Activated T-cell treated with anti-CD3 and anti-CD28 coated beads, Interleukin-2, amount 50 U/mL, for 4 hours (primary cell): Measurements from ENCODE around the gene TRIM52. TPM values are rescaled to one million over a fixed set of nuclear protein-coding genes. Genes with fewer than 3 reads are reported as not detected.
"Not testable (repeated sequence)": the region's sequence is repeated elsewhere in the genome, so short reads cannot be mapped to it uniquely, and the experiment has no call there.

ENCODE experiments used
- ATAC-seq, 2 donors: fragments of 200-7000 bp; cut with Tn5 transposase; one replicate each; pipeline ENCODE4 v1.10.0; 2021
- DNase-seq: peaks from one replicate; pipeline ENCODE4 v3.0.0-alpha.2; 2020
- H3K27me3 Mint-ChIP-seq: one replicate; pipeline ENCODE4 v1.8.0; 2021; ENCODE audit warnings: low read depth, mixed read lengths
- H3K36me3 Mint-ChIP-seq: one replicate; pipeline ENCODE4 v1.8.0; 2022; ENCODE audit warnings: mixed read lengths; ENCODE audit not compliant: insufficient read depth
- H3K4me1 Mint-ChIP-seq: one replicate; pipeline ENCODE4 v1.8.0; 2021; ENCODE audit warnings: low read depth, mixed read lengths
- H3K4me3 Mint-ChIP-seq: one replicate; pipeline ENCODE4 v1.8.0; 2021; ENCODE audit warnings: mild to moderate bottlenecking, moderate library complexity, mixed read lengths
- H3K9me3 Mint-ChIP-seq: one replicate; pipeline ENCODE4 v1.8.0; 2021; ENCODE audit warnings: mixed read lengths
- total RNA-seq, 3 donors: library from RNA; stranded (reverse); gene quantifications; one replicate each; pipeline ENCODE4 v1.2.1, GENCODE V29; 2021

TRIM52 gene
- total RNA-seq, 3 donors from 2014 or later: 11.4 to 12.5 (median 12.0) TPM

DNA sequence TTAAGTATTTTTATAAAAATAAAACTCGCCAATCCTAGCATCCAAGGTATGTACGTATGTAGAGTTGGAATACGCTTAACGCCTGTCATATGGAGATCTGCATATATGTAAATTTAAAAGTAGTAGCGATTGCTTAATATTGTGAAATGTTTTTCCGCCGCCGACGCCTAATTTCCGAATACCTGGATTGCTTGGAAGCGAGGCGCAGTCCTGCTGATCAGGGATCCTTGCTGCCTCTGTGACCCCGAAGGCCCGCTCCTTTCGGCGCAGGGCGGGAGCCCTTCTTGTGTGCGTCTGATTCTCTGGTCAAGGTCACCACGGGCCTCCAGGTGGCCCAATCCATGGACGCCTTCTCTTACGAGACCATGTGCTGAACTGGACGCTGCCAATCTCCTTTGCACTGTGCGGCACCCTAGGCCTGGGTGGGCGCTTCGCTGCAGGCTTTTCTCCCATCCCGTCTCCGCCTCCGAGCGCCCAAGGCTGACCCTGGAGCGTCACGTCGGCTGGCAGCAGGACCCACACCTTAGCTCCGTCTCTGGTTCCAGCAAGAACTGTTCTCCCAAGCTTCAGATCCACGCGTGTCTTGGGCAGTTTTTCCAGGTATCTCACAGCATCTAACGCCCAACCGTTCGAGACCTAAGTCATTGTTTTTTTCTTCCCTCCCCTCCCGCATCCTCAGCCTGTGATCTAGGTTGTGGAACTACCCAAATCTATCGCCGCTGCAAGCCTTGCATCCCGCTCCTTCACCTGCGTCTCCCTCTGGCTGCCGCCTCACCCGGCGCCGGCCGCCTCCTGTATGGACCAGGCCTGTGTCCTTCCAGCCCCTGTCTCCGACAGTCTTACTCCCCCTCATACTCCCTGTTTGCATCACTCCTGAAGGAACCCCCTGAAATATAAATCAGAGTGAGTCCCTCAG, 41.4 kb downstream of the TRIM52 start:
- H3K27me3 Mint-ChIP-seq: peaks cover 3% of the 10 kb centered on the region
- DNase-seq (no peak), ATAC-seq (no peak)
- H3K4me3 Mint-ChIP-seq: peak overlapping the region; percentile 38
- peaks cover 46% of the 10 kb centered on the region for H3K4me1 Mint-ChIP-seq
- no peaks in the 10 kb centered on the region for H3K9me3 Mint-ChIP-seq
- no peaks in the 10 kb centered on the region for H3K36me3 Mint-ChIP-seq

DNA sequence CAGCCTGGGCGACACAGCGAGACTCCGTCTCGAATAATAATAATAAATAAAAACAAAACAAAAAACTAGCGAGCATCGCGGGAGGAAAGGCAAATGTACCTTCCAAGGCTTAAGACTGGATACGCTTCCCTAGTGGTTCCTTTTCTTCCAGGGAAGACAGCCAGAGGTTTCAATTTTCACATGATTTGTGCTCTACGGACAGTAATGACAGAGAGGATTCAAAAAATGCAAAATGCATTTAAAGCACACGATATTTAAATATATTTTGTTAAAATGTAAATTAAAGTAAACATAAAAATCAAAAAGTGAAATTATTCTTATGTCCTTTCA, 42.2 kb downstream of the TRIM52 start:
- ATAC-seq: no peak
- Mint-ChIP-seq H3K27me3 (peaks cover 3% of the 10 kb centered on the region), H3K4me3 (peak overlapping the region; percentile 86), H3K4me1 (peaks cover 39% of the 10 kb centered on the region), H3K36me3 (no peaks in the 10 kb centered on the region), H3K9me3 (no peaks in the 10 kb centered on the region)
- no peak for DNase-seq

DNA sequence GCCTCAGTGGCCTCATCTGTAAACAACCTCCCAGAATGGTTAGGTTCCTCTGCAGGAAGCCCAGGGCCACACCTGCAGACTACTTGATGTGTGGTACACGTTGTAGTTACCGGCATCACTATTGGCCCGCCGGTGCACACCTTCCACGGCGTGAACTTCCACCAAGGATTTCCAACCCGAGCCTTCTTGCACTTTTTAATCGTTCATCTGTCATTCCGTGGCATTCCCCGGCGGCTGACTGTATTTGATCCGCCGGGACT, 43.2 kb downstream of the TRIM52 start:
- ATAC-seq (peak; percentile 3 to 10), DNase-seq (no peak)

DNA sequence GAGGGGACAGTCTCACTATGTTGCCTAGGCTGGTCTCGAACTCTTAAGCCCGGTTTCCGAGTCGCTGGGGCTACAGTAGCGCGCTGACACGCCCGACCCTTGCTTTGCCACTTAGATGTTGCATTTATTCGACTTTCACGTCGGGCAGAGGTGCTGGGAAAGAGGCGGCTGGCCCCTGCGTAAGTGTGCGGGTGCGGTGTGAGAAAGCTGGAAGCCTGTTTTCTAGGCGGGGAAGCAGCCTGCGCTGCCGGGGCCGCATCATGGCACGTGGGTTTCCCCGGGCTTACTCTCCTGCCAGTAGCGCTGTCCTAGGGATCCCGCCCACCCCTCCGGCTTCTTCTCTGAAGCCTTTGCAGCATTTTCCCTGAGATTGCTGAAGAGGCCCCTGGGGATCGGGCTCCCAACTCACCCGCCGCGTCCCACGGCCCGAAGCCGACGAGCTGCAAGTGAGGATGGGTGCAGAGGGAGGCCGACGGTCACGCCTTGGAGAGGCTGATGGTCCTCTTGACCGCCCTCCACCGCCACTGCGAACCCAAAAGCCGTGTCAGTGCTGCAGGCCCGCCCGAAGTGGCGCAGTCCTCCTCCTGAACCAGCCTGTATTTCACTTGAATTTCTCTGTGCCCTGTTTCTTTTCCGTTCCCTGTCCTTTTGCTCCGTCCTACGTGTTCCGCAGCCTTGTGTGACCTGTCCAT, 43.7 kb downstream of the TRIM52 start:
- DNase-seq (peak; percentile 55), ATAC-seq (peak; percentile 16 to 19)
- Mint-ChIP-seq H3K36me3 (no peaks in the 10 kb centered on the region), H3K4me3 (peak overlapping the region; percentile 86), H3K27me3 (peaks cover 3% of the 10 kb centered on the region), H3K4me1 (peaks cover 37% of the 10 kb centered on the region), H3K9me3 (no peaks in the 10 kb centered on the region)

More for the DNA sequence above, 43.2 kb downstream of the TRIM52 start:
- Mint-ChIP-seq H3K27me3 (peaks cover 3% of the 10 kb centered on the region), H3K4me3 (peak overlapping the region; percentile 86), H3K4me1 (peaks cover 38% of the 10 kb centered on the region), H3K9me3 (no peaks in the 10 kb centered on the region), H3K36me3 (no peaks in the 10 kb centered on the region)

DNA sequence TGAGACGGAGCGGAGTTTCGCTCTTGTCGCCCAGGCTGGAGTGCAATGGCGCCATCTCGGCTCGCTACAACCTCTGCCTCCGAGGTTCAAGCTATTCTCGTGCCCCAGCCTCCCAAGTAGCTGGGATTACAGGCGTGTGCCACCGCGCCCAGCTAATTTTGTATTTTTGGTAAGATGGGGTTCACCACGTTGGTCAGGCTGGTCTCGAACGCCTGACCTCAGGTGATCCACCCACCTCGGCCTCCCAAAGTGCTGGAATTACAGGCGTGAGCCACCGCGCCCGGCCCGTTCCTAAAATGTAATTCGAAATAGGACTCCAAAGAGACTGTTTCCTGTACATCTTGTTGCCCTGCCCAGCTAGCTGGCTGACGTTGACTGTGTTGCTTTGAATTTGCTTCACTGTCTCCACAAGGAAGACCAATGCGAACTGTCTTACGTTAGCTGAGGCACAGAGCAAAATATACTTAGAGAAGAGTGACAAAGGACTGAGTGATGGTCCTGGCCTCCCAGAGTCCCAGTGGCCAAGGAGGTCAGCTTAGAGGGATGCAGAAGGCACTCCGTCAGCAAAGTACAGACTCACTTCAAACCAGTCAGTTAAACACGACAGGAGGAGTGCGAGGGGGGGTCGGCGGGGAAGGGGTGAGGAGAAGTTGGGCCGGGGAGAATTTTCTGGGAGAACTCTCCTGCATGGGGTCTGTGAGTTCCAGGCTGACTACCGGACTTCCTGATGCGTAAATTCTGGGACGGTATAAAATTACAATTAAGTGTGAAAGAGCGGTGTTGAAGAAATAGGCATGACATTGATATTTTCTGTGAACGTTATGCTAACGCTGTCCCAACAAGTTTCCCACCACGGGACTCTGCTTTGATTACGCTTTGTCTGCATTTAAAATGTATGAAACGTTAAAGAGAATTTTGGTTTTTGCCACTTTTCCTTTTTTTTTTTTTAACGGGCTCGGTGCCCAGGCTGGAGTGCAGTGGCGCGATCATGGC, 44.6 kb downstream of the TRIM52 start:
- no peaks in the 10 kb centered on the region for H3K36me3 Mint-ChIP-seq
- DNase-seq (no peak), ATAC-seq (no peak)
- no peaks in the 10 kb centered on the region for H3K9me3 Mint-ChIP-seq
- H3K4me3 Mint-ChIP-seq: peak overlapping the region; percentile 86
- no peaks in the 10 kb centered on the region for H3K27me3 Mint-ChIP-seq
- peaks cover 29% of the 10 kb centered on the region for H3K4me1 Mint-ChIP-seq

DNA sequence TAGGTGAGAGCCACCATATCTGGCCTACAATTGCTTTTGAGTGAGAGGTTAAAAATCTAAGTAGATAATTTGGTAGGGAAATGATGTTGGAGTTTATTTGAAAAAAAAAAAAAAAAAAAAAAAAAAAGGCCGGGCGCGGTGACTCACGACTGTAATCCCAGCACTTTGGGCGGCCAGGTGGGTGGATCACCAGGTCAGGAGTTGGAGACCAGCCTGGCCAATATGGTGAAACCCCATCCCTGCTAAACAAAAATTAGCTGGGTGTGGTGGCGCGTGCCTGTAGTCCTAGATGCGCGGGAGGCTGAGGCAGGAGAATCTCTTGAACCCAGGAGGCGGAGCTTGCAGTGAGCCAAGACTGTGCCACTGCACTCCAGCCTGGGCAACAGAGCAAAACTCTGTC, 46.7 kb downstream of the TRIM52 start:
- H3K36me3 Mint-ChIP-seq, H3K4me3 Mint-ChIP-seq, DNase-seq, H3K27me3 Mint-ChIP-seq, ATAC-seq, H3K9me3 Mint-ChIP-seq: not testable (repeated sequence)
- peaks cover 18% of the 10 kb centered on the region for H3K4me1 Mint-ChIP-seq

DNA sequence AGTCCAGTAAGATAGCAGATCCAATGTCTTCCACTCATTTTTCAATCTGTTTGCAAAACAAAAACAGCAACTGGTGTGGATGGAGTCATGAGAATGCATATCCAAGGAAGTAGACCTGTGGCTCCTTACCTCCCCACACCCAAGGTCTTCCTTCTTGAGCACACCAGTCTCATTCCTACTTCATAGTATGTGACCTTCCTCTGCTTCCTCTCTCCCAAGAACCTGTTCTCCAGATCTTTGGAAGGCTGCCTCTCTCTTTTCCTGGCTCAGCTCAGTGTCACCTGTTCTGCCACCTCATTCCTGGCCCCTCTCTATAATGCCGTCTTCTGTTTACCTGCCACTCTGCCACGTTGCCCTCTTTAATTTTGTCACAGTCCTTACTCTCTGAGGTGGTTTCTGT, 48.0 kb downstream of the TRIM52 start:
- H3K4me1 Mint-ChIP-seq: peaks cover 20% of the 10 kb centered on the region
- peaks cover 5% of the 10 kb centered on the region for H3K9me3 Mint-ChIP-seq
- ATAC-seq (no peak), DNase-seq (no peak)
- no peaks in the 10 kb centered on the region for H3K27me3 Mint-ChIP-seq
- no peaks in the 10 kb centered on the region for H3K36me3 Mint-ChIP-seq
- H3K4me3 Mint-ChIP-seq: no peak overlapping the region

DNA sequence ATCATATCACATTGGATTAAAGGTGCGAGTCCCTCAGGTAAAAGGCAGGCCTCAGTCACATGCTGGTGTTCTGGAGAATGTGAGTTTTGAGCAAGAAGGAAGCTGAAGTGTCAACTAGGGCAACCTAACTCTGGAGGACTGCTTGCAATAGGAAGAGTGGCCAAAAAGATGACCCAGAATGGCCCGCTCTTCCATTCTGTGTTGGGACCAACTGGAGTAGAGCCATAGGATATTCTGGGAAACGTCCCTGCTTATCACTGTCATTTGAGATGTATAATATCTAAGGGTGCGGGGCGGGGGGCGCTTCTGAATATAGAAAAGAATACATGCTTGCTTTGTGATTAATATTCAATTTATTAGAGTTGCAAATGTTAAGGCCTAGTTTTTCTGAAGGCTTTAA, 48.9 kb downstream of the TRIM52 start:
- Mint-ChIP-seq H3K9me3 (peaks cover 5% of the 10 kb centered on the region), H3K4me1 (peaks cover 19% of the 10 kb centered on the region), H3K36me3 (no peaks in the 10 kb centered on the region), H3K27me3 (peaks cover 3% of the 10 kb centered on the region), H3K4me3 (no peak overlapping the region)
- DNase-seq (no peak), ATAC-seq (no peak)

DNA sequence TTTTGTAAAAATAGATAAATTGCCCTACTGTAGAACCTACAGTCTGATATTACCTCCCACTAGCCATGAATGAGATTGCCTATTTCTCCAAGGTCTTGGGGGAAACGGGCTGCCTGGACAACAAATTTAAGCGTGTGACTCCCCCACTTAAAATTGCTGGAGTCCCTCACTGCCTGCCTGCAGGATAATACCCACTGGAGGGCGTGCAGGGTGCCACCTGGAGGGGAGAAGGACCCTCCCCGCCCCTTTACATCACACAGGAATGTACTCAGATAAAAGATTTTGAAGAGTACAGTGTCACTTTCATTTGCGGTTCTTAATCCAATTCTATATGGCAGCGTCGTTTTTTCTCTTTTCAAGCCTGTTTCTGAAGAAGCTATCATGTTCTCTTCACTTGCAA, 49.7 kb downstream of the TRIM52 start:
- no peak for DNase-seq
- H3K27me3 Mint-ChIP-seq: peaks cover 8% of the 10 kb centered on the region
- peaks cover 5% of the 10 kb centered on the region for H3K9me3 Mint-ChIP-seq
- no peaks in the 10 kb centered on the region for H3K36me3 Mint-ChIP-seq
- H3K4me3 Mint-ChIP-seq: no peak overlapping the region
- ATAC-seq: no peak
- peaks cover 21% of the 10 kb centered on the region for H3K4me1 Mint-ChIP-seq

DNA sequence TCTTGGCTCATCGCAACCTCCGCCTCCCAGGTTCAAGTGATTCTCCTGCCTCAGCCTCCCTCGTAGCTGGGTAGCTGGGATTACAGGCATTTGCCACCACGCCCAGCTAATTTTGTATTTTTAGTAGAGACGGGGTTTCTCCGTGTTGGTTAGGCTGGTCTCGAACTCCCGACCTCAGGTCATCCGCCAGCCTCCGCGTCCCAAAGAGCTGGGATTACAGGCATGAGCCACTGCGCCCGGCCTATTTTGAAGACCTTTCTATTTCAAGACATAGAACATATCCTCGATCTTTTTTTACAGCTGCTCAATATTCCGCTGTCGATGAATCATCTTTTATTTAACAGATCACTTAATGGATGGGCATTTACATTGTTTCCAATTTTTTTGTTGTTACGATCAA, 50.2 kb downstream of the TRIM52 start:
- H3K27me3 Mint-ChIP-seq: peaks cover 13% of the 10 kb centered on the region
- H3K4me3 Mint-ChIP-seq, H3K9me3 Mint-ChIP-seq, H3K36me3 Mint-ChIP-seq, DNase-seq, ATAC-seq: not testable (repeated sequence)
- peaks cover 25% of the 10 kb centered on the region for H3K4me1 Mint-ChIP-seq

DNA sequence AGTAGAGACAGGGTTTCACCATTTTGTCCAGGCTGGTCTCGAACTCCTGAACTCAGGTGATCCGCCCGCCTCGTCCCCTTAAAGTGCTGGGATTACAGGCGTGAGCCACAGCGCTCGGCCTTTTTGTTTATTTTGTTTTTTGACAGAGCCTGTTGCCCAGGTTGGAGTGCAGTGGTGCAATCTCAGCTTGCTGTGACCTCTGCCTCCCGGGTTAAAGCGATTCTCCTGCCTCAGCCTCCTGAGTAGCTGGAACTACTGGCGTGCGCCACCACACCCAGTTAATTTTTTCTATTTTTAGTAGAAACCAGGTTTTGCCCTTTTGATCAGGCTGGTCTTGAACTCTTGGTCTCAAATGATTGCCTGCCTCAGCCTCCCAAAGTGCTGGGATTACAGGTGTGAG, 50.8 kb downstream of the TRIM52 start:
- not testable (repeated sequence) for H3K36me3 Mint-ChIP-seq, ATAC-seq, DNase-seq, H3K4me3 Mint-ChIP-seq, H3K9me3 Mint-ChIP-seq
- H3K27me3 Mint-ChIP-seq: peaks cover 15% of the 10 kb centered on the region
- H3K4me1 Mint-ChIP-seq: peaks cover 27% of the 10 kb centered on the region

DNA sequence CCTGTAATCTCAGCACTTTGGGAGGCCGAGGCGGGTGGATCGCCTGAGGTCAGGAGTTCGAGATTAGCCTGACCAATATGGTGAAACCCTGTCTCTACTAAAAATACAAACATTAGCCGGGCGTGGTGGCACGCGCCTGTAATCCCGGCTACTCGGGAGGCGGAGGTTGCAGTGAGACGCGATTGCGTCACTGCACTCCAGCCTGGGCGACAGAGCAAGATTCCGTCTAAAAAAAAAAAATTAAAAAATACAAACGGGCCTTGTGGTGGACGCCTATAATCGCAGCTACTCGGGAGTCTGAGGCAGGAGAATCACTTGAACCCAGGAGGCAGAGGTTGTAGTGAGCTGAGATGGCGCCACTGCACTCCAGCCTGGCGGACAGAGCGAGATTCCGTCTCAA, 51.9 kb downstream of the TRIM52 start:
- DNase-seq, H3K9me3 Mint-ChIP-seq, H3K4me3 Mint-ChIP-seq, H3K36me3 Mint-ChIP-seq, ATAC-seq: not testable (repeated sequence)
- H3K27me3 Mint-ChIP-seq: peaks cover 18% of the 10 kb centered on the region
- peaks cover 28% of the 10 kb centered on the region for H3K4me1 Mint-ChIP-seq

DNA sequence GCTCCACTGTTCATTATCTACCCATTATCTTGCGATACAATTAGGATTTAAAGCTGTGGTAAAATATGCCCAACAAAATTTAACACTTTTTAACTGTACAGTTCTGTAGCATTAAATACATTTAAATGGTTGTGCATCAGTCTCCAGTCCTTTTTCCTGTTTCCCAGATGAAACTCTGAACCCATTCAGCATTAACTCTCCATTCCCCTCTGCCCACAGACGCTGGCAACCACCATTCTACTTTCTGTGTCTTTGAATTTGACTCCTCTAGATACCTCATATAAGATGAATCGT, 53.0 kb downstream of the TRIM52 start:
- peaks cover 30% of the 10 kb centered on the region for H3K4me1 Mint-ChIP-seq
- no peaks in the 10 kb centered on the region for H3K36me3 Mint-ChIP-seq
- peaks cover 5% of the 10 kb centered on the region for H3K9me3 Mint-ChIP-seq

DNA sequence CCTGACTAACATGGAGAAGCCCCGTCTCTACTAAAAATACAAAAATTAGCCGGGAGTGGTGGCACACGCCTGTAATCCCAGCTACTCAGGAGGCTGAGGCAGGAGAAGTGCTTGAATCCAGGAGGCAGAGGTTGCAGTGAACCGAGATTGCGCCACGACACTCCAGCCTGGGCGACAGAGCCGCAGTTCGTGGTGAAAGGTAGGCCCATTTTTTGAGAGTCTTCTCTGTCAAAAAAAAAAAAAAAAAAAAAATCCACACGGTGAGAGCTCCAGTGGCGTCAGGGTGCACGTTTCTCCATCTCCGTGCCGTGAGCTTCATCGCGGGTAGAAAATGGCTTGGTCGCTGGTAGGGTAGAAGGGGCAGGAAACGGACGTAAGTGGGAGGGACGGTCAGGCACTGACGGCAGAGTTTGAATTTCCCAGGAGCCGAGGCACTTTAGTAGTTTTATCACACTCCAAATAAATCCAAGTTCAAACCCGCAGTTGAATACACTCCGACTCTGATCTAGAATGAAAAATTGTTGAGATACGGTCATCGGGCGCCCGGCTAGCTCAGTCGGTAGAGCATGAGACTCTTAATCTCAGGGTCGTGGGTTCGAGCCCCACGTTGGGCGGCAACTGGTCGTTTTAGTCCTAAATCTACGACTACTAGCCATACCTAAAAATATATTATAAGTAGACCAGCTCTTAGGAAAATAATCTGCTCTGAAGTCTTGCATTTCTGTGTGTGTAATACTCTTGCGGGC, 53.6 kb downstream of the TRIM52 start:
- H3K36me3 Mint-ChIP-seq: no peaks in the 10 kb centered on the region
- peaks cover 30% of the 10 kb centered on the region for H3K4me1 Mint-ChIP-seq
- peaks cover 21% of the 10 kb centered on the region for H3K27me3 Mint-ChIP-seq
- H3K9me3 Mint-ChIP-seq: peaks cover 5% of the 10 kb centered on the region
- peak overlapping the region; percentile 89 for H3K4me3 Mint-ChIP-seq
- DNase-seq: peak; percentile 81
- peak; percentile 45 to 50 for ATAC-seq

More for the DNA sequence above, 53.0 kb downstream of the TRIM52 start:
- ATAC-seq (no peak), DNase-seq (no peak)
- H3K27me3 Mint-ChIP-seq: peaks cover 21% of the 10 kb centered on the region
- H3K4me3 Mint-ChIP-seq: peak overlapping the region; percentile 89
